CD4-positive, alpha-beta T cell (primary cell): Measurements from ENCODE around the gene LMNB1. TPM values are rescaled to one million over a fixed set of nuclear protein-coding genes. Genes with fewer than 3 reads are reported as not detected.

Source experiments
- ATAC-seq: fragments of 200-7000 bp; cut with Tn5 transposase; one replicate; pipeline ENCODE4 v1.10.0; 2022; ENCODE audit warnings: mild to moderate bottlenecking; ENCODE audit not compliant: poor library complexity
- CTCF ChIA-PET: fragments of 350-600 bp; sonication (Branson Sonifier 250); formaldehyde crosslinking; loops from one replicate; lab custom pipeline; 2021; ENCODE audit warnings: antibody characterized with exemption, inconsistent platforms; lab: Charles Lee
- POLR2A ChIA-PET: fragments of 350-600 bp; sonication (Branson Sonifier 250); formaldehyde crosslinking; loops from one replicate; lab custom pipeline; 2021; ENCODE audit warnings: antibody characterized with exemption, inconsistent platforms; lab: Charles Lee
- DNase-seq, 14 experiments: peaks; one replicate each; pipeline ENCODE4 v3.0.0-alpha.2; 2013 to 2020; ENCODE audit warnings: mixed read lengths in 2 of 14
- H3K27ac ChIP-seq, 2 donors: one replicate each; pipeline versions ENCODE4 v1.5.1 to v1.7.0; 2013; ENCODE audit warnings: low read length in 2 of 2, low read depth in 1 of 2, mild to moderate bottlenecking in 1 of 2
- H3K27me3 ChIP-seq, 2 experiments: 1 replicate in 1 of 2; 2 replicates in 1 of 2; pipeline versions ENCODE4 v1.6.1 to v1.7.0; 2013; ENCODE audit warnings: low read length in 2 of 2, control low read depth in 1 of 2, mild to moderate bottlenecking in 1 of 2, moderate library complexity in 1 of 2; ENCODE audit not compliant: insufficient read depth in 2 of 2, control insufficient read depth in 1 of 2
- H3K36me3 ChIP-seq: one replicate; pipeline ENCODE4 v1.6.1; 2013; ENCODE audit warnings: low read length, control low read depth; ENCODE audit not compliant: insufficient read depth
- H3K4me1 ChIP-seq: one replicate; pipeline ENCODE4 v1.6.1; 2013; ENCODE audit warnings: low read length, control low read depth; ENCODE audit not compliant: insufficient read depth
- H3K4me3 ChIP-seq: one replicate; pipeline ENCODE4 v1.5.1; 2013; ENCODE audit warnings: mild to moderate bottlenecking, low read length, moderate library complexity
- H3K9me3 ChIP-seq, 2 experiments: 1 replicate in 1 of 2; 2 replicates in 1 of 2; pipeline versions ENCODE4 v1.6.1 to v1.7.0; 2013; ENCODE audit warnings: low read length in 2 of 2, mild to moderate bottlenecking in 2 of 2, control low read depth in 1 of 2, moderate library complexity in 1 of 2; ENCODE audit not compliant: control insufficient read depth in 1 of 2, insufficient read depth in 1 of 2
- H3K27ac Mint-ChIP-seq: one replicate; pipeline ENCODE4 v1.8.0; 2020; ENCODE audit warnings: mixed read lengths
- H3K27me3 Mint-ChIP-seq: one replicate; pipeline ENCODE4 v1.8.0; 2021; ENCODE audit warnings: mixed read lengths
- H3K36me3 Mint-ChIP-seq: one replicate; pipeline ENCODE4 v1.8.0; 2021; ENCODE audit warnings: low read depth, mixed read lengths
- H3K4me1 Mint-ChIP-seq: one replicate; pipeline ENCODE4 v1.8.0; 2021; ENCODE audit warnings: low read depth, mixed read lengths
- H3K4me3 Mint-ChIP-seq: one replicate; pipeline ENCODE4 v1.8.0; 2020; ENCODE audit warnings: mild to moderate bottlenecking, mixed read lengths
- H3K9me3 Mint-ChIP-seq: one replicate; pipeline ENCODE4 v1.8.0; 2020; ENCODE audit warnings: mixed read lengths
- CTCF ChIP-seq: fragments of 200-600 bp; IDR thresholded peaks from one replicate; pipeline ENCODE4 v1.8.0; 2022; ENCODE audit warnings: antibody characterized with exemption, mild to moderate bottlenecking
- intact Hi-C, 2 experiments: fragments of 100-400 bp; cut with DNase I in 1 of 2; cut with micrococcal nuclease in 1 of 2; formaldehyde crosslinking; loops; one replicate each; pipeline versions ENCODE4 v1.15.1 to v1.9.0; 2023 to 2025; cut with DNase I, micrococcal nuclease
- total RNA-seq, 174 experiments: library from RNA in 2 of 174; stranded (reverse) in 2 of 174; gene quantifications; one replicate each; pipeline ENCODE4 v1.2.3 and lab custom pipeline; 2021 to 2026

The LMNB1 gene
- total RNA-seq, 2 experiments from 2014 or later: 30.6 to 31.1 TPM

DNA sequence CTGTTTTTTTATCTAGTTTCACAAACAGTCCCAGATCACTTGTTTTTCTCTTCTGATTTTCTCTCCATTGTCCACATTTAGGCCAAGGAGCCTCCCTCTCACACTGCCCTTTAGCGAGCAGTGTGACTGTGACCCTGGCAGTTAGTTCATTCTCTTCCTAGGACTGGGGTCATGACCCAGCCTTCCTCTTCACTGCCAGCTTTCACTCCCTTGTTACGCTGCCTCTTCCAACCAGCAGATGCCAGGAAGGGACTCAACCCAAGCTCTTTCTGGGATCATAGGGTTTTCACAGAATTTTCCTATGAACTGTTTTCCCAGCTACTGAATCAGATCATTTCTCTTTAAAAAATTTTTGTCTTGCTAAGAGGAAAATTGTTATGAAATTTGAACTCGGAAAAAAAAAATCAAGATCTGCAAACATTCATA is 70.9 kb downstream of the LMNB1 start:
- H3K27ac Mint-ChIP-seq: peak overlapping the region; percentile 90
- ATAC-seq (no peak), DNase-seq (no peak)
- Histone ChIP-seq H3K27me3 (no peaks in the 10 kb centered on the region), H3K27ac (no peak overlapping the region), H3K4me1 (peaks cover 28% of the 10 kb centered on the region), H3K36me3 (no peaks in the 10 kb centered on the region), H3K4me3 (no peak overlapping the region), H3K9me3 (no peaks in the 10 kb centered on the region)
- H3K36me3 Mint-ChIP-seq: no peaks in the 10 kb centered on the region
- H3K27me3 Mint-ChIP-seq: no peaks in the 10 kb centered on the region
- intact Hi-C loops: no loop called here
- POLR2A ChIA-PET: interaction anchor here (0.7 kb wide), 1 partner anchor 42 kb away, joined by 3 read pairs; no protein-coding TSS in a partner anchor
- H3K4me1 Mint-ChIP-seq: peaks cover 52% of the 10 kb centered on the region
- H3K4me3 Mint-ChIP-seq: no peak overlapping the region
- no peaks in the 10 kb centered on the region for H3K9me3 Mint-ChIP-seq
- no peak for TF ChIP-seq CTCF
- CTCF ChIA-PET: no interaction called here

DNA sequence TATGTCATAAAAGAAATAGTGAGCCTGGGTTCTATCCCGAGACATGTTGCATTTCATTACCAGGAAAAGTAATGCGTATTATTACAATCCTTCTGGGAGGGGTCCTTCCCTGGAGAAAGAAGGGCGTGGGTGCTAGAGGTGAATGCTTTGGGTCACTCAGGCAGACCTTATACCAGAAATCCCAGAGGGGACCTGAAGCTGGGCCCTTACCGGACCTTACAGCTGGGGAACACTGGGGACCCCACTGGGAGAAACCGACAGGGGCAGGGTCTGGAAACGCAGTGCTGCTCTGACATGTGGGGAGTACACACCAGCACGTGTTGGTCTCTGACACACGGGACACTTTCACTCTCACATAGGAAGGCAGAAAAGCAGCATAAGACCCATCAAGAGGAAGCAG is 71.3 kb downstream of the LMNB1 start:
- no peak for TF ChIP-seq CTCF
- Mint-ChIP-seq H3K27ac (peak overlapping the region; percentile 90), H3K36me3 (no peaks in the 10 kb centered on the region), H3K9me3 (no peaks in the 10 kb centered on the region), H3K27me3 (no peaks in the 10 kb centered on the region), H3K4me3 (no peak overlapping the region), H3K4me1 (peaks cover 56% of the 10 kb centered on the region)
- Histone ChIP-seq H3K36me3 (no peaks in the 10 kb centered on the region), H3K4me1 (peaks cover 32% of the 10 kb centered on the region), H3K9me3 (no peaks in the 10 kb centered on the region), H3K27ac (no peak overlapping the region), H3K27me3 (no peaks in the 10 kb centered on the region), H3K4me3 (no peak overlapping the region)
- ChIA-PET POLR2A (interaction anchor here (0.7 to 1.3 kb wide), 2 partner anchors 43 to 382 kb away, joined by 3 to 4 read pairs; no protein-coding TSS in a partner anchor), CTCF (no interaction called here)
- DNase-seq: no peak
- no peak for ATAC-seq
- intact Hi-C loops: no loop called here

- Mint-ChIP-seq H3K36me3 (no peaks in the 10 kb centered on the region), H3K9me3 (no peaks in the 10 kb centered on the region), H3K4me3 (no peak overlapping the region), H3K27ac (peak overlapping the region; percentile 90), H3K4me1 (peaks cover 65% of the 10 kb centered on the region), H3K27me3 (no peaks in the 10 kb centered on the region)
- no peak overlapping the region for H3K27ac ChIP-seq
- no peaks in the 10 kb centered on the region for H3K27me3 ChIP-seq
- H3K36me3 ChIP-seq: no peaks in the 10 kb centered on the region
- POLR2A ChIA-PET: interaction anchor here (0.6 to 1.3 kb wide), 3 partner anchors 72 to 381 kb away, joined by 3 to 4 read pairs (median 4); partner anchors contain the start of gene LMNB1
- intact Hi-C loops: no loop called here
- H3K9me3 ChIP-seq: peaks cover 0 to 1% of the 10 kb centered on the region in 2 experiments
- ATAC-seq (no peak), DNase-seq (no peak)
- CTCF ChIA-PET: no interaction called here
- H3K4me1 ChIP-seq: peaks cover 40% of the 10 kb centered on the region
- no peak for TF ChIP-seq CTCF
- no peak overlapping the region for H3K4me3 ChIP-seq
Measured at GRCh38 chr5:126849101-126849678, 72.3 kb downstream of the LMNB1 start.
